OCI-LY1 (cell line): ENCODE results near the gene LOXL4.

ENCODE experiments used
- H2AFZ ChIP-seq: fragments of 200-600 bp; sonication (generic), shearing (Covaris generic); 2 replicates; pipeline ENCODE4 v1.6.0; 2014; ENCODE audit warnings: antibody characterized with exemption, mild to moderate bottlenecking, low read length
- H3F3A ChIP-seq: fragments of 200-600 bp; sonication (generic), shearing (Covaris generic); 2 replicates; pipeline ENCODE4 v1.6.0; 2014; ENCODE audit warnings: mild to moderate bottlenecking, antibody characterized with exemption, low read length, moderate library complexity; ENCODE audit not compliant: insufficient read depth
- H3K27ac ChIP-seq: fragments of 200-600 bp; sonication (generic); 2 replicates; pipeline ENCODE4 v1.5.1; 2014; ENCODE audit warnings: low read length, mixed run types, mild to moderate bottlenecking, low read depth; ENCODE audit not compliant: poor library complexity, severe bottlenecking
- H3K27me3 ChIP-seq: fragments of 200-600 bp; sonication (generic); 2 replicates; pipeline ENCODE4 v1.6.0; 2014; ENCODE audit warnings: antibody characterized with exemption, mild to moderate bottlenecking, low read length, moderate library complexity; ENCODE audit not compliant: insufficient read depth
- H3K36me3 ChIP-seq: fragments of 200-600 bp; sonication (generic); 2 replicates; pipeline ENCODE4 v1.6.1; 2014; ENCODE audit warnings: mild to moderate bottlenecking, antibody characterized with exemption, low read length, moderate library complexity, mixed read lengths; ENCODE audit not compliant: insufficient read depth
- H3K4me1 ChIP-seq: fragments of 200-600 bp; sonication (generic); 2 replicates; pipeline ENCODE4 v1.5.1; 2014; ENCODE audit warnings: mild to moderate bottlenecking, low read length, moderate library complexity; ENCODE audit not compliant: insufficient read depth, severe bottlenecking
- H3K4me2 ChIP-seq: fragments of 200-600 bp; sonication (generic), shearing (Covaris generic); 2 replicates; pipeline ENCODE4 v1.6.1; 2014; ENCODE audit warnings: low read length
- H3K4me3 ChIP-seq: fragments of 200-600 bp; sonication (generic); 2 replicates; pipeline ENCODE4 v1.5.1; 2014; ENCODE audit warnings: low read length, low read depth, mild to moderate bottlenecking, mixed read lengths; ENCODE audit not compliant: poor library complexity, severe bottlenecking
- H3K79me2 ChIP-seq: fragments of 200-600 bp; shearing (Covaris generic); 2 replicates; pipeline ENCODE4 v1.6.1; 2016; ENCODE audit warnings: mixed run types, low read length, mixed read lengths; ENCODE audit not compliant: insufficient read depth
- H3K9ac ChIP-seq: fragments of 200-600 bp; sonication (generic), shearing (Covaris generic); 2 replicates; pipeline ENCODE4 v1.6.1; 2014; ENCODE audit warnings: mild to moderate bottlenecking, low read length, mixed read lengths
- H3K9me2 ChIP-seq: fragments of 200-600 bp; sonication (generic), shearing (Covaris generic); 2 replicates; pipeline ENCODE4 v1.6.1; 2014; ENCODE audit warnings: low read depth, mild to moderate bottlenecking, low read length, mixed read lengths
- H3K9me3 ChIP-seq: fragments of 200-600 bp; shearing (Covaris generic); 2 replicates; pipeline ENCODE4 v1.6.1; 2014; ENCODE audit warnings: low read length, mixed read lengths
- H4K20me1 ChIP-seq: fragments of 200-600 bp; sonication (generic), shearing (Covaris generic); 2 replicates; pipeline ENCODE4 v1.6.0; 2016; ENCODE audit warnings: mild to moderate bottlenecking, low read length; ENCODE audit not compliant: insufficient read depth
- EZH2 ChIP-seq: fragments of 200-600 bp; sonication (generic), shearing (Covaris generic); IDR thresholded peaks from 2 replicates; pipeline ENCODE4 v1.8.0; 2017; ENCODE audit warnings: borderline replicate concordance, mixed run types, mild to moderate bottlenecking, antibody characterized with exemption, low read length, moderate library complexity, mixed read lengths
- TF ChIP-seq, protein P1 (sequence below): fragments of 200-600 bp; sonication (generic), shearing (Covaris generic); IDR thresholded peaks from 2 replicates; pipeline ENCODE4 v1.5.1; 2017; ENCODE audit warnings: mild to moderate bottlenecking, antibody characterized with exemption, low read length, moderate library complexity, mixed read lengths

LOXL4 gene

DNA sequence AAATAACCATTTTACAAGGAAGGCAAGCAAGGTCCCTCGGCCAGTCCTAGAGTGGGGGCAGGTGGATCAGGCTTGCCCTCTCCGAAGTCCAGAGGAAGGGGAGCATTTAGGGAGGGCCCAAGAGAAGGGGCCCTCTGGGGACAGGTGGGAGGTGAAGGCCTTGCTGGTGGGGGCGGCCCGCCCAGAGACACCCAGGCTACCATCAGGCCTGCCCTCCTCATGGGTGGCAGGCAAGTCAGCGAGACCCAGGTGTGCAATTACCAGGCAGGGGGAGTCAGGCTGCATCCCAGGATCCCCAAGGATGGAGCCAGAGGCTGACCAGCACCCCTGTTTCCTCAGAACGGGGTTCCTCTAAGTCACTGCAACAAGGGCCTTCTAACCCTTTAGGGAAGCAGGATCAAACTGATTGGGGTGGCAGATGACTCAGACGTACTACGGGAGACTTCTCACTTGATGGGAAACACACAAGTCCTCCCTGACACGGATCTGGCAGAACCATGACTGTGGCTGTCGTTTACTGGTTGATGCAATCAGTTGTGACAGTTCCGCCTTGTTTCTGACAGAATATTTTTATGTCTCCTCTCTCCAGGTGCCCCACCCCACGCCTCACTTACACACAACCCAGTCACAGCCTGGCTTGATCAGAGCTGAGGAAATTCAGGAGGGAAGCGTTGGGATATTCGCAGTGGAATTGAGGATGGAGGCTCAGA lies 8.2 kb downstream of the LOXL4 start:
- Histone ChIP-seq H3K36me3 (no peaks in the 10 kb centered on the region), H2AFZ (no peak overlapping the region), H3F3A (no peaks in the 10 kb centered on the region), H3K9ac (no peak overlapping the region), H3K4me1 (no peaks in the 10 kb centered on the region), H4K20me1 (no peaks in the 10 kb centered on the region), H3K4me3 (no peak overlapping the region), H3K79me2 (no peaks in the 10 kb centered on the region), H3K27me3 (no peaks in the 10 kb centered on the region), H3K9me3 (no peaks in the 10 kb centered on the region), H3K27ac (no peak overlapping the region), H3K4me2 (no peak overlapping the region), H3K9me2 (no peaks in the 10 kb centered on the region)
- TF ChIP-seq EZH2, result no peak
- TF ChIP-seq, protein P1, sequence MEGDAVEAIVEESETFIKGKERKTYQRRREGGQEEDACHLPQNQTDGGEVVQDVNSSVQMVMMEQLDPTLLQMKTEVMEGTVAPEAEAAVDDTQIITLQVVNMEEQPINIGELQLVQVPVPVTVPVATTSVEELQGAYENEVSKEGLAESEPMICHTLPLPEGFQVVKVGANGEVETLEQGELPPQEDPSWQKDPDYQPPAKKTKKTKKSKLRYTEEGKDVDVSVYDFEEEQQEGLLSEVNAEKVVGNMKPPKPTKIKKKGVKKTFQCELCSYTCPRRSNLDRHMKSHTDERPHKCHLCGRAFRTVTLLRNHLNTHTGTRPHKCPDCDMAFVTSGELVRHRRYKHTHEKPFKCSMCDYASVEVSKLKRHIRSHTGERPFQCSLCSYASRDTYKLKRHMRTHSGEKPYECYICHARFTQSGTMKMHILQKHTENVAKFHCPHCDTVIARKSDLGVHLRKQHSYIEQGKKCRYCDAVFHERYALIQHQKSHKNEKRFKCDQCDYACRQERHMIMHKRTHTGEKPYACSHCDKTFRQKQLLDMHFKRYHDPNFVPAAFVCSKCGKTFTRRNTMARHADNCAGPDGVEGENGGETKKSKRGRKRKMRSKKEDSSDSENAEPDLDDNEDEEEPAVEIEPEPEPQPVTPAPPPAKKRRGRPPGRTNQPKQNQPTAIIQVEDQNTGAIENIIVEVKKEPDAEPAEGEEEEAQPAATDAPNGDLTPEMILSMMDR, result no peak

DNA sequence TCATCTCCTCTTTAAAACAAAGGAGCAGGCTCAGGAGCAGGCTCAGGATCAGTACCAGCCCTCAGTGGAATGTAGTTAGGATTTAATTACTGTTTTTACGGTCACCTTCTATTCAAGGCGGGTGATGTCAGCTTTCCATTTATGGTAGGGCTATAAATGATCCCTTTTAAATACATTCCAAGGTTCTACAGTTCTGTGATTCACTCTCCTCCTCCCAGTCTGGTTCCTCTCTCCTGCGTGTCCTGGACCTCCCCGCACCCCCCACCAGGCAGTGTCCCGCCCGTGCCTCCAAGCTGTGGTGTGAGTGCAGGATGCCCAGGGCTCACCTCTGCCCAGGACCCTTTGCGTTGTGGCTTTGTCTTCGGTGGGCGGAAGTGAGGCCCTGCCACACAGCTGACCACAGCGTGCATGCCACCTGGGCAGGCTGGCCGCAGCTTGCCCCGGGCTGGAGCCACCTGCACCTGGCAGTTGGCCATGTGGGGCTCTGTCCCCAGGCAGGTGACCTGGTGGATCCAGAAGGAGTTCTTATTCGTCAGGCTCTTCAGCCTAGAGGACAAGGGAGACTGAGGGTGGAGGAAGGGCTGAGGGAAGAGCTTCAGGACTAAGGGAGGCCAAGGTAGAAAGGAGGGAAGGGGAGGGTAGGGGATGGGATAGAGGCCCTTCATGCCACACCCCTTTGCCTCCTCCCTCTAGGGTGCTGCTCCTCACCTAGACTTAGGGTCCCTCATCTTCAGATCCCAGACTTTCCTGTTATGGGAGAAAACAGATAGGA lies 9.1 kb downstream of the LOXL4 start:
- peaks cover 7% of the 10 kb centered on the region for H3K4me1 ChIP-seq
- H4K20me1 ChIP-seq, result no peaks in the 10 kb centered on the region
- H3K9ac ChIP-seq, result no peak overlapping the region
- H3K9me2 ChIP-seq, result no peaks in the 10 kb centered on the region
- TF ChIP-seq EZH2, result no peak
- TF ChIP-seq, protein P1, result no peak
- no peaks in the 10 kb centered on the region for H3F3A ChIP-seq
- H3K4me3 ChIP-seq, result no peak overlapping the region
- no peak overlapping the region for H3K27ac ChIP-seq
- H3K79me2 ChIP-seq, result no peaks in the 10 kb centered on the region
- H3K9me3 ChIP-seq, result no peaks in the 10 kb centered on the region
- no peaks in the 10 kb centered on the region for H3K36me3 ChIP-seq
- H3K27me3 ChIP-seq, result no peaks in the 10 kb centered on the region
- no peak overlapping the region for H2AFZ ChIP-seq
- H3K4me2 ChIP-seq, result no peak overlapping the region

DNA sequence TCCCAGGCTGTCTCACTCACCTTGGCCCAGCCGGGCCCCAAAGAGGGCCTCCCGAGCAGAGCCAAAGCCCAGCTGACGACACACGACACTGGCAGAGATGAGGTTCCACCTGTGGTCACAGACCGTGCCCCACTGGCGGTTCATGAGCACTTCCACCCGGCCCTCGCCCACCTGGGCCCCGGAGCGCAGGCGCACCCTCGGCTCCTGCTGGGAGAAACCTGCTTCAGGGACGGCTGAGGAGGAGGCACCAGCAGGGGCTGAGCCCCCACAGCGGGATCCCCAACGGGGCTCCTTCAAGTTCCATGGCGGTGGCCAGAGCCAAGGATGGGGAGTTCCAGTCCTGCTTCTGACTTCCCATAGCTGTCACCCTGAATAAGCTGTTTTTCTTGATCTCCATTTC lies 10.0 kb downstream of the LOXL4 start:
- Histone ChIP-seq H3K9me2 (no peaks in the 10 kb centered on the region), H3K4me1 (peaks cover 7% of the 10 kb centered on the region), H3K27ac (no peak overlapping the region), H2AFZ (no peak overlapping the region), H3K9me3 (no peaks in the 10 kb centered on the region), H3K4me2 (no peak overlapping the region), H3K27me3 (no peaks in the 10 kb centered on the region), H3K79me2 (no peaks in the 10 kb centered on the region), H3K4me3 (no peak overlapping the region), H3K9ac (no peak overlapping the region), H3K36me3 (no peaks in the 10 kb centered on the region), H4K20me1 (no peaks in the 10 kb centered on the region), H3F3A (no peaks in the 10 kb centered on the region)
- TF ChIP-seq, protein P1, result no peak
- TF ChIP-seq EZH2, result no peak
